Measurements from ENCODE around the gene THBD.

- TF ChIP-seq EZH2 (IDR thresholded peaks at IDR 0.05; ENCODE audit: insufficient read depth, poor library complexity, severe bottlenecking) (no peak), EZH2phosphoT487 (IDR thresholded peaks at IDR 0.05; ENCODE audit: insufficient read depth, low read depth) (no peak)
Measured at GRCh38 chr20:23092384-23092756, 42.9 kb upstream of the THBD start.

Data from GM23248 (cell line).